ENCODE data around the gene SPINT1.

The SPINT1 gene

DNA sequence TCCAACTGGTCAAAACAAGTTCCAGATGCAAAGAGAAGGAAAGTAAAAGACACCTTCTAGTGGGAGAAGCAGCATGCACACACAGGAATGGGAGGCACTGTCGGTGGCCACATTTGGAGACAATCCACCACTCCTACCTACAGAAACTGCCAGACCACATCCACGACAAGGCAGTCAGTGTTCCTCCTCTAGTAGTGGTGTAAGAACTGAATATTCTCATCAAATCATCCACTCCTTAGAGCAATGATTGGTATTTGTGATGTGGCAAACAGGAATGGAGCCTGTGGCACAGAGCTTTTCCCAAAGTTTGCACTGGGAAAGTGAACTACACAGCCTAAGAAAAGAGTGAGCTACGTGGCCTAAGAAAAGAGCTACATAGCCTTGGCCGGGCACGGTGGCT, 5.1 kb upstream of the SPINT1 start:
- TF ChIP-seq, protein P1, sequence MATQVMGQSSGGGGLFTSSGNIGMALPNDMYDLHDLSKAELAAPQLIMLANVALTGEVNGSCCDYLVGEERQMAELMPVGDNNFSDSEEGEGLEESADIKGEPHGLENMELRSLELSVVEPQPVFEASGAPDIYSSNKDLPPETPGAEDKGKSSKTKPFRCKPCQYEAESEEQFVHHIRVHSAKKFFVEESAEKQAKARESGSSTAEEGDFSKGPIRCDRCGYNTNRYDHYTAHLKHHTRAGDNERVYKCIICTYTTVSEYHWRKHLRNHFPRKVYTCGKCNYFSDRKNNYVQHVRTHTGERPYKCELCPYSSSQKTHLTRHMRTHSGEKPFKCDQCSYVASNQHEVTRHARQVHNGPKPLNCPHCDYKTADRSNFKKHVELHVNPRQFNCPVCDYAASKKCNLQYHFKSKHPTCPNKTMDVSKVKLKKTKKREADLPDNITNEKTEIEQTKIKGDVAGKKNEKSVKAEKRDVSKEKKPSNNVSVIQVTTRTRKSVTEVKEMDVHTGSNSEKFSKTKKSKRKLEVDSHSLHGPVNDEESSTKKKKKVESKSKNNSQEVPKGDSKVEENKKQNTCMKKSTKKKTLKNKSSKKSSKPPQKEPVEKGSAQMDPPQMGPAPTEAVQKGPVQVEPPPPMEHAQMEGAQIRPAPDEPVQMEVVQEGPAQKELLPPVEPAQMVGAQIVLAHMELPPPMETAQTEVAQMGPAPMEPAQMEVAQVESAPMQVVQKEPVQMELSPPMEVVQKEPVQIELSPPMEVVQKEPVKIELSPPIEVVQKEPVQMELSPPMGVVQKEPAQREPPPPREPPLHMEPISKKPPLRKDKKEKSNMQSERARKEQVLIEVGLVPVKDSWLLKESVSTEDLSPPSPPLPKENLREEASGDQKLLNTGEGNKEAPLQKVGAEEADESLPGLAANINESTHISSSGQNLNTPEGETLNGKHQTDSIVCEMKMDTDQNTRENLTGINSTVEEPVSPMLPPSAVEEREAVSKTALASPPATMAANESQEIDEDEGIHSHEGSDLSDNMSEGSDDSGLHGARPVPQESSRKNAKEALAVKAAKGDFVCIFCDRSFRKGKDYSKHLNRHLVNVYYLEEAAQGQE (IDR thresholded peaks at IDR 0.05; ENCODE audit: low read depth): no peak
- TF ChIP-seq CEBPB (IDR thresholded peaks at IDR 0.05) (no peak), CREB1 (IDR thresholded peaks at IDR 0.05; ENCODE audit: low read depth) (no peak), EP300 (IDR thresholded peaks at IDR 0.05; ENCODE audit: borderline replicate concordance) (no peak), EGR1 (IDR thresholded peaks at IDR 0.05) (no peak), ZBTB7A (IDR thresholded peaks at IDR 0.05; ENCODE audit: low read depth) (no peak), FOXM1 (IDR thresholded peaks at IDR 0.05; ENCODE audit: borderline replicate concordance, low read depth) (no peak)
- TF ChIP-seq, protein P2, sequence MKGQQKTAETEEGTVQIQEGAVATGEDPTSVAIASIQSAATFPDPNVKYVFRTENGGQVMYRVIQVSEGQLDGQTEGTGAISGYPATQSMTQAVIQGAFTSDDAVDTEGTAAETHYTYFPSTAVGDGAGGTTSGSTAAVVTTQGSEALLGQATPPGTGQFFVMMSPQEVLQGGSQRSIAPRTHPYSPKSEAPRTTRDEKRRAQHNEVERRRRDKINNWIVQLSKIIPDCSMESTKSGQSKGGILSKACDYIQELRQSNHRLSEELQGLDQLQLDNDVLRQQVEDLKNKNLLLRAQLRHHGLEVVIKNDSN (IDR thresholded peaks at IDR 0.05): no peak

- TF ChIP-seq CEBPB (IDR thresholded peaks at IDR 0.05) (no peak), TAF1 (IDR thresholded peaks at IDR 0.05; ENCODE audit: low read depth) (no peak), RAD21 (IDR thresholded peaks at IDR 0.05; ENCODE audit: low read depth) (no peak), FOXM1 (IDR thresholded peaks at IDR 0.05; ENCODE audit: borderline replicate concordance, low read depth) (no peak), ZBTB7A (IDR thresholded peaks at IDR 0.05; ENCODE audit: low read depth) (no peak), YY1 (IDR thresholded peaks at IDR 0.05; ENCODE audit: low read depth) (no peak), CREB1 (IDR thresholded peaks at IDR 0.05; ENCODE audit: low read depth) (no peak)
- TF ChIP-seq, protein P1 (IDR thresholded peaks at IDR 0.05; ENCODE audit: low read depth): no peak
- TF ChIP-seq, protein P2 (IDR thresholded peaks at IDR 0.05): no peak
These were observed 2.1 kb upstream of the SPINT1 start for GRCh38 chr15:40841741-40842140.

- TF ChIP-seq FOXM1 (IDR thresholded peaks at IDR 0.05; ENCODE audit: borderline replicate concordance, low read depth) (no peak), NFIC (IDR thresholded peaks at IDR 0.05) (no peak), CEBPB (IDR thresholded peaks at IDR 0.05) (no peak)
- TF ChIP-seq, protein P1 (IDR thresholded peaks at IDR 0.05; ENCODE audit: low read depth): no peak
These were observed 475 bp upstream of the SPINT1 start for GRCh38 chr15:40843261-40843884.

- TF ChIP-seq TCF12 (IDR thresholded peaks at IDR 0.05; ENCODE audit: low read depth) (no peak), TAF1 (IDR thresholded peaks at IDR 0.05; ENCODE audit: low read depth) (no peak), NFIC (IDR thresholded peaks at IDR 0.05) (no peak), EGR1 (IDR thresholded peaks at IDR 0.05) (no peak), RAD21 (IDR thresholded peaks at IDR 0.05; ENCODE audit: low read depth) (no peak)
- TF ChIP-seq, protein P3, sequence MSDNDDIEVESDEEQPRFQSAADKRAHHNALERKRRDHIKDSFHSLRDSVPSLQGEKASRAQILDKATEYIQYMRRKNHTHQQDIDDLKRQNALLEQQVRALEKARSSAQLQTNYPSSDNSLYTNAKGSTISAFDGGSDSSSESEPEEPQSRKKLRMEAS (IDR thresholded peaks at IDR 0.05): 0 out of 2 replicates have a peak, but pooled peaks have one; percentile 12
These were observed 815 bp downstream of the SPINT1 start for GRCh38 chr15:40844696-40845030.

- TF ChIP-seq, protein P2 (IDR thresholded peaks at IDR 0.05): no peak
- peak; percentile 37; the same call in 1 of the 2 replicates for TF ChIP-seq CEBPB (IDR thresholded peaks at IDR 0.05)
These were observed 1.2 kb downstream of the SPINT1 start for GRCh38 chr15:40845036-40845435.

Data from Ishikawa (cell line).